Measurements from ENCODE around the gene TBC1D22A. TPM values are rescaled to one million over a fixed set of nuclear protein-coding genes. Genes with fewer than 3 reads are reported as not detected.

Gene TBC1D22A
- total RNA-seq, 1 donor from 2014 or later: 24.2 TPM

DNA sequence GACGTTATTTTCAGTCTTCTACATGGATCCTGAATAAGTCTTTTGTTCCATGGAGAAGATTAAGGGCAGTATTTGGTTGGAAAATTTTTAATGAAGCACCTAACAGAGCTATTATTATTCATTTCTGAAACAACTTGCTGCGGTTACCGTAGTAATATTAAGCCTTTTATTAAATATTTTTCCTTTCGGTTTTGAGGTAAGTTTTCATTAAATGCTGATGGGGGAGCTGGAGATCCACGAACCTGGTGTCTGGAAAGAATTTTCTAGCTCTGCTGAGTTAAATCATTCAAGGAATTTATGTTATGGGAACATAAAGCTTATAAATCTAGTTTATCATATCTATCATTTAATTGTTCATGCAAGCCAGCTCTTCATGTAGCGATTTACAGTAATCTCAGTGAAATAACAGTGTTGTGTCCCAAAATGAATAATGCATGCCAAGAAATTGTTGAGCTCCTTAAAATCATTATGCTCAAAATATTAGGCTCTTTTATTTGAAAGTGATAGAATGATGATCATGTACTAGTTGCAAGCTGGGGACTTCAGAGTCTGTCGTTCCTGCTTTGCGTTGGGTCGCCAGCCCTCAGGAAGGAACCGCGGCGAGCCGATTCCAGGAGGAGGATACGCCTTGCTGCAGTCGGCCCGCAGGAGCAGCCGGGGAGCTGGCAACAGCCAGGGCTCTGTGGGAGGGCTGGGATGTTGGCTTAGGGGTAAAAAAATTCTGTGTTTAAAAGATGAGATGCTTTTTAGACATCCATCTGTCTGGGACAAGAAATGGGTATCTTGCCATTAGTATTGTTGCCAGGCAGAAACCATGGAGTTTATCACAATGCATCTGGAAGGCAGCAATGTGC lies 83.1 kb downstream of the TBC1D22A start:
- TF ChIP-seq, protein P1, sequence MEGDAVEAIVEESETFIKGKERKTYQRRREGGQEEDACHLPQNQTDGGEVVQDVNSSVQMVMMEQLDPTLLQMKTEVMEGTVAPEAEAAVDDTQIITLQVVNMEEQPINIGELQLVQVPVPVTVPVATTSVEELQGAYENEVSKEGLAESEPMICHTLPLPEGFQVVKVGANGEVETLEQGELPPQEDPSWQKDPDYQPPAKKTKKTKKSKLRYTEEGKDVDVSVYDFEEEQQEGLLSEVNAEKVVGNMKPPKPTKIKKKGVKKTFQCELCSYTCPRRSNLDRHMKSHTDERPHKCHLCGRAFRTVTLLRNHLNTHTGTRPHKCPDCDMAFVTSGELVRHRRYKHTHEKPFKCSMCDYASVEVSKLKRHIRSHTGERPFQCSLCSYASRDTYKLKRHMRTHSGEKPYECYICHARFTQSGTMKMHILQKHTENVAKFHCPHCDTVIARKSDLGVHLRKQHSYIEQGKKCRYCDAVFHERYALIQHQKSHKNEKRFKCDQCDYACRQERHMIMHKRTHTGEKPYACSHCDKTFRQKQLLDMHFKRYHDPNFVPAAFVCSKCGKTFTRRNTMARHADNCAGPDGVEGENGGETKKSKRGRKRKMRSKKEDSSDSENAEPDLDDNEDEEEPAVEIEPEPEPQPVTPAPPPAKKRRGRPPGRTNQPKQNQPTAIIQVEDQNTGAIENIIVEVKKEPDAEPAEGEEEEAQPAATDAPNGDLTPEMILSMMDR (IDR thresholded peaks at IDR 0.05; ENCODE audit: insufficient read depth, low read depth, low read length): peak; percentile 57
- no peak for TF ChIP-seq EZH2 (IDR thresholded peaks at IDR 0.05; ENCODE audit: insufficient read depth, low read length)
- peaks cover 69% of the 10 kb centered on the region for H4K20me1 ChIP-seq (ENCODE audit: insufficient read depth, low read length)
- Mint-ChIP-seq H3K27ac (ENCODE audit: unreplicated experiment) (peak overlapping the region; percentile 8), H3K4me1 (ENCODE audit: low read depth, unreplicated experiment) (peaks cover 27% of the 10 kb centered on the region), H3K9me3 (ENCODE audit: unreplicated experiment) (no peaks in the 10 kb centered on the region), H3K27me3 (ENCODE audit: low read depth, unreplicated experiment) (no peaks in the 10 kb centered on the region), H3K36me3 (ENCODE audit: low read depth, unreplicated experiment) (peaks cover 16% of the 10 kb centered on the region), H3K4me3 (ENCODE audit: unreplicated experiment) (no peak overlapping the region)
- H3K27ac ChIP-seq (ENCODE audit: low read depth, low read length): no peak overlapping the region
- no peaks in the 10 kb centered on the region for H3K27me3 ChIP-seq (ENCODE audit: insufficient read depth, low read length)
- DNase-seq (ENCODE audit: low read depth): peak; percentile 47
- H3K9me3 ChIP-seq (ENCODE audit: insufficient read depth, low read depth, low read length): no peaks in the 10 kb centered on the region
- no peaks in the 10 kb centered on the region for H3K36me3 ChIP-seq (ENCODE audit: insufficient read depth, low read length)
- H3K4me1 ChIP-seq (ENCODE audit: insufficient read depth, low read length): peaks cover 20% of the 10 kb centered on the region
- peak overlapping the region; percentile 20 for H3K4me3 ChIP-seq (ENCODE audit: insufficient read depth, low read depth, low read length)
- H2AFZ ChIP-seq (ENCODE audit: low read depth, low read length): no peak overlapping the region
- H3K79me2 ChIP-seq (ENCODE audit: insufficient read depth, low read length): no peaks in the 10 kb centered on the region
- H3K4me2 ChIP-seq (ENCODE audit: low read length): peak overlapping the region; percentile 72
- H3K9ac ChIP-seq (ENCODE audit: low read length): peak overlapping the region; percentile 25
- peak; percentile 39 for FAIRE-seq

DNA sequence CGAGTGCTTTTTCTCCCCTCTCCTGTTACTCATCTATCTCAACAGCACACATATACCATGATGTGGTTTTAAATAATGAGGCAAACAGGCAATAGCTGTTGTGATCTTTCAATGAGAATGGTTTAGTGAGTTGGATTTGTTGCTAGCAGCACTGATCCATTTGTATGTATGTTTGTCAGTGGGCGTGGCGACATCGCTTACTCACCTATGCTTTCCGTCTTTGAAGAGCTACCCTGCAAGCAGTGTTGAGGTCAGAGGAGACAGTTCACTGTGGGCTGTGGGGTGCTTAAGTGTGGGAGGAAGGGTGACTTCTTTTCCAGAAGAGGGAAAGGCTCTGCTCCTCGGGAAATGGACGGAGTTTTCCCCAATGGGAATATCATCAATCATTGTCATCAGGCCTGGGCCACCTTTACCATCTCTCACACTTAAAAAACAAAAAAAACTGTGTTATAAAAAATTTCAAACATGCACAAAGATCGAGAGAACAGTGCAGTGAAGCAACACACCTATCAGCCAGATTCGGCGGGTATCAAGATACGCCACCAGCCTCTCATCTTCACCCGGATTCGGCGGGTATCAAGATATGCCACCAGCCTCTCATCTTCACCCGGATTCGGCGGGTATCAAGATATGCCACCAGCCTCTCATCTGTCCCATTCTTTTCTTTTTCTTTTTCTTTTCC lies 83.8 kb downstream of the TBC1D22A start:
- TF ChIP-seq, protein P1 (IDR thresholded peaks at IDR 0.05; ENCODE audit: insufficient read depth, low read depth, low read length): no peak
- no peak for TF ChIP-seq EZH2 (IDR thresholded peaks at IDR 0.05; ENCODE audit: insufficient read depth, low read length)
- H3K4me2 ChIP-seq (ENCODE audit: low read length): peak overlapping the region; percentile 72
- H2AFZ ChIP-seq (ENCODE audit: low read depth, low read length): no peak overlapping the region
- no peaks in the 10 kb centered on the region for H3K36me3 ChIP-seq (ENCODE audit: insufficient read depth, low read length)
- H3K9me3 ChIP-seq (ENCODE audit: insufficient read depth, low read depth, low read length): no peaks in the 10 kb centered on the region
- no peak overlapping the region for H3K27ac Mint-ChIP-seq (ENCODE audit: unreplicated experiment)
- H3K4me3 Mint-ChIP-seq (ENCODE audit: unreplicated experiment): no peak overlapping the region
- peaks cover 27% of the 10 kb centered on the region for H3K4me1 Mint-ChIP-seq (ENCODE audit: low read depth, unreplicated experiment)
- no peak overlapping the region for H3K4me3 ChIP-seq (ENCODE audit: insufficient read depth, low read depth, low read length)
- peaks cover 18% of the 10 kb centered on the region for H3K36me3 Mint-ChIP-seq (ENCODE audit: low read depth, unreplicated experiment)
- H4K20me1 ChIP-seq (ENCODE audit: insufficient read depth, low read length): peaks cover 69% of the 10 kb centered on the region
- H3K27me3 Mint-ChIP-seq (ENCODE audit: low read depth, unreplicated experiment): no peaks in the 10 kb centered on the region
- FAIRE-seq (no peak), DNase-seq (ENCODE audit: low read depth) (no peak)
- no peaks in the 10 kb centered on the region for H3K9me3 Mint-ChIP-seq (ENCODE audit: unreplicated experiment)
- H3K4me1 ChIP-seq (ENCODE audit: insufficient read depth, low read length): peaks cover 20% of the 10 kb centered on the region
- H3K27me3 ChIP-seq (ENCODE audit: insufficient read depth, low read length): no peaks in the 10 kb centered on the region
- peak overlapping the region; percentile 16 for H3K9ac ChIP-seq (ENCODE audit: low read length)
- H3K27ac ChIP-seq (ENCODE audit: low read depth, low read length): no peak overlapping the region
- H3K79me2 ChIP-seq (ENCODE audit: insufficient read depth, low read length): peaks cover under 1% of the 10 kb centered on the region

Data from astrocyte (in vitro differentiated cells and primary cell).